Testis (tissue), 2 donors: ENCODE results near the gene SMOC2.

Experiments used
- CTCF ChIP-seq, 3 experiments: fragments of 450-650 bp in 2 of 3; fragments of 200-600 bp in 1 of 3; sonication (generic) in 1 of 3; IDR thresholded peaks; one replicate each; pipeline ENCODE4 v1.5.1; 2016 to 2019; ENCODE audit warnings: antibody characterized with exemption in 3 of 3, mild to moderate bottlenecking in 2 of 3, moderate library complexity in 1 of 3
- POLR2A ChIP-seq: fragments of 450-650 bp; IDR thresholded peaks from one replicate; pipeline ENCODE4 v1.6.1; 2017; ENCODE audit warnings: antibody characterized with exemption, mild to moderate bottlenecking, moderate library complexity

- TF ChIP-seq POLR2A (no peak), CTCF (IDR thresholded peaks at IDR 0.05) (no peak)
These were observed 94.7 kb downstream of the SMOC2 start for GRCh38 chr6:168535711-168536110.
